HUES6 (cell line): Measurements from ENCODE around the gene TMLHE.
"Not testable (repeated sequence)": the region's sequence is repeated elsewhere in the genome, so short reads cannot be mapped to it uniquely, and the experiment has no call there.

Experiments
- H3K27ac ChIP-seq: 2 replicates; pipeline ENCODE4 v1.7.0; 2013; ENCODE audit warnings: low read depth, mild to moderate bottlenecking, low read length, inconsistent platforms
- H3K27me3 ChIP-seq: 2 replicates; pipeline ENCODE4 v1.6.1; 2013; ENCODE audit warnings: low read length; ENCODE audit not compliant: control insufficient read depth, insufficient read depth
- H3K36me3 ChIP-seq: 2 replicates; pipeline ENCODE4 v1.6.1; 2013; ENCODE audit warnings: low read length; ENCODE audit not compliant: control insufficient read depth, insufficient read depth
- H3K4me1 ChIP-seq: 2 replicates; pipeline ENCODE4 v1.6.1; 2013; ENCODE audit warnings: low read length; ENCODE audit not compliant: control insufficient read depth, insufficient read depth
- H3K4me3 ChIP-seq: 2 replicates; pipeline ENCODE4 v1.5.1; 2013; ENCODE audit warnings: low read depth, low read length
- H3K9ac ChIP-seq: one replicate; pipeline ENCODE4 v1.6.1; 2013; ENCODE audit warnings: mild to moderate bottlenecking, low read length
- H3K9me3 ChIP-seq: 2 replicates; pipeline ENCODE4 v1.6.1; 2013; ENCODE audit warnings: low read depth, low read length; ENCODE audit not compliant: control insufficient read depth, insufficient read depth

Gene TMLHE

DNA sequence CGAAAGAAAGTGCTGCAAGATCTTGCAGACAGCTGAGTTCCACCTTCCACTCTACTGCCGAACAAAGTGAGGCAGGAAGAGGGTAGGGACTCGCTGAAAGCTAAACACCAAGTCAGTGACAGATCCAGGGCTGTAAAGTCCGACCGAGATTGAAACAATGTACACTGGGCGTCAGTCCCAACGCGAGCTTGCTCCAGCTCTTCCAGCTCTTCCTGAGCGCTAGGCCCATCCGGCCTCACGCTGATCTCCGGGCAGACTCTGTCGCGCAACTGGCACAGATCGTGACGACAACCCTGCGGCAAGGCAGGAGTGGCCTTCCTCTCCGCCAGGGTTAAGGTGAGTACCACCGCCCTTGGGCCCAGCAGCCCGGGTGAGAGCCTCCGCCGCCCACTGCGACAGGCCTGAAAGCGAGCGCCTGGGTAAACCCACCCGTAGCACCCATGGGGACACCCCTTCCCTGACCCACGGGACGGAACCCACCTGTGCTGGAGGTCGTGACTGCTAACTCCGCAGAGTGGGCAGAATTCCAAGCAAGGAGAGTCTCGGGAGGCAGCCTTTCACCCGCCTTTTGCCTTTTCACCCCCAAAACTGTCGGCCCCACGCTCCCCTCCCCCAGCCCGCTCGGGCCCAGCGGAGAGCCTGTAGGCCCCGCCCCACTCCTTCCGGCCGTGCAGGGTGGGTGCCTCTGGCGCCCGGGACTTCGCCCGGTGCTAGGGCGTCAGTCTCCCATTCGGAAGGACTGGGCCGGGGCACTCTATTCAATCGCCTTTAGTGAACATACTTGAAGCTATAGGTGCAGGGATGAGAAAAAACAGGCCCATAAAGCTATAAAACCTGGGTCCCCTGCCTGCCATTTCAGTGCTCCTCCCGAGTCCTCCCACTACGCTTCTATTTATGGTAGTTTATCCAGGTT, at the start of gene TMLHE, which contains the start of gene SPRY3:
Gene TMLHE (minus strand): TSS at position 641 of the 913 bp plus-strand sequence. CDS start 67,676 bp downstream, outside the sequence.
Gene SPRY3 (plus strand): TSS at position 275 of the 913 bp plus-strand sequence.
- Histone ChIP-seq H3K4me3 (peak within 1 kb of the TSS; percentile 74), H3K9me3 (peaks cover 10% of the 10 kb centered on the region; the same call in 1 of the 2 replicates), H3K27ac (peak within 1 kb of the TSS; percentile 23; the same call in 1 of the 2 replicates), H3K27me3 (no peaks in the 10 kb centered on the region), H3K9ac (peak within 1 kb of the TSS; percentile 85), H3K36me3 (no peaks in the 10 kb centered on the region), H3K4me1 (peaks cover 3% of the 10 kb centered on the region; the same call in 1 of the 2 replicates)

DNA sequence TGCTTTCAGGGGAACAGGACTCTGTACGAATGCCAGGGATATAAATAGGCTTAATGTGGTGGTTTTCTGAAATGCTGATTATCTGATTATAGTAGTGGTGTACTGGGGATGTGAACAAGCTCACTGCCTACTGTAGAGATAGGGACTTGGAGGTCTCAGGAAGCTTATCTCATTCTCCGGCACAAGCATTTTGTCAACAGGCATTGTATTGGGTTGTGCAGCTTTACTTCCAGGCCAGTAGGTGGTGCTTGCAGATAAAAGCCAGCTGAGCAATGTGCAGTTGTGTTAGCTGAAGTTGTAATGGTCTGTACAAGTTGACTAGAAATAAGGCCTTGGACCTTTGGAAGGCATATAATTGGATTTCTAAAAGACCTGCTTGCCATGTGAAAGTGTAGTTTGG, 49.5 kb upstream of the TMLHE start:
- Histone ChIP-seq H3K27ac (no peak overlapping the region), H3K9ac (no peak overlapping the region)

DNA sequence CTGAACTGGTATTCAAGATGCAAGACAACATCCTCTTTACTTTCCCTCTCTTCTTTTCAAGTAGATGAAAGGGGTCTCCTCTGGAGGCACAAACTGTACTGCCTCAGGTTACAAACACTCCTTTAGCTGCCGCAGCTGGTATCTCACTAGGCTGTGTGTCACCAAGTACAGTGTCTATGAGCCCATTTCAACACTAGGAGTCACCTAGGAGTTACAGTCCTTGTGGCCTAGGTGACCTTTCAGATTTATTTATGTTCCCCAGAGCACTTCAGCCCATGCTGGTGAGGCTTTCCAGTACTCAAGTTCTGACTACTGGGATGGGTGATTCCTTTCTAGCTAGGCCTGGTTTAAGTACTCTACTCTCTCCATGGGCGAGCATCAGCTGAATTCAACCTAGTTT, 32.4 kb upstream of the TMLHE start:
- peaks cover 13% of the 10 kb centered on the region; the same call in 1 of the 2 replicates for H3K9me3 ChIP-seq
- no peak overlapping the region for H3K27ac ChIP-seq
- peaks cover 10% of the 10 kb centered on the region; the same call in 1 of the 2 replicates for H3K4me1 ChIP-seq
- no peak overlapping the region for H3K9ac ChIP-seq
- H3K27me3 ChIP-seq: no peaks in the 10 kb centered on the region; the same call in 1 of the 2 replicates
- no peak overlapping the region for H3K4me3 ChIP-seq
- no peaks in the 10 kb centered on the region for H3K36me3 ChIP-seq

More for the DNA sequence above, 49.5 kb upstream of the TMLHE start:
- Histone ChIP-seq H3K36me3 (no peaks in the 10 kb centered on the region), H3K27me3 (no peaks in the 10 kb centered on the region), H3K4me3 (no peak overlapping the region), H3K9me3 (peaks cover 15% of the 10 kb centered on the region), H3K4me1 (no peaks in the 10 kb centered on the region)

- H3K36me3 ChIP-seq: no peaks in the 10 kb centered on the region
- no peak overlapping the region for H3K27ac ChIP-seq
- peaks cover 10% of the 10 kb centered on the region; the same call in 1 of the 2 replicates for H3K4me1 ChIP-seq
- no peak overlapping the region for H3K9ac ChIP-seq
- H3K4me3 ChIP-seq: no peak overlapping the region
- peaks cover 13% of the 10 kb centered on the region; the same call in 1 of the 2 replicates for H3K9me3 ChIP-seq
- no peaks in the 10 kb centered on the region; the same call in 1 of the 2 replicates for H3K27me3 ChIP-seq
These were observed 30.5 kb upstream of the TMLHE start for GRCh38 chrX:155643240-155643639.

- peak overlapping the region; percentile 80; the same call in 1 of the 2 replicates for H3K27ac ChIP-seq
- not testable (repeated sequence) for H3K36me3 ChIP-seq, H3K27me3 ChIP-seq, H3K9me3 ChIP-seq
- peaks cover 15% of the 10 kb centered on the region; the same call in 1 of the 2 replicates for H3K4me1 ChIP-seq
- peak overlapping the region; percentile 75 for H3K9ac ChIP-seq
- H3K4me3 ChIP-seq: peak overlapping the region; percentile 62
These were observed 28.6 kb upstream of the TMLHE start for GRCh38 chrX:155641371-155641770.

- H3K27ac ChIP-seq: no peak overlapping the region
- no peaks in the 10 kb centered on the region for H3K36me3 ChIP-seq
- peaks cover 15% of the 10 kb centered on the region; the same call in 1 of the 2 replicates for H3K4me1 ChIP-seq
- H3K9me3 ChIP-seq: peaks cover 4% of the 10 kb centered on the region; the same call in 1 of the 2 replicates
- H3K9ac ChIP-seq: no peak overlapping the region
- no peak overlapping the region for H3K4me3 ChIP-seq
- H3K27me3 ChIP-seq: no peaks in the 10 kb centered on the region; the same call in 1 of the 2 replicates
These were observed 25.0 kb upstream of the TMLHE start for GRCh38 chrX:155637714-155638113.

DNA sequence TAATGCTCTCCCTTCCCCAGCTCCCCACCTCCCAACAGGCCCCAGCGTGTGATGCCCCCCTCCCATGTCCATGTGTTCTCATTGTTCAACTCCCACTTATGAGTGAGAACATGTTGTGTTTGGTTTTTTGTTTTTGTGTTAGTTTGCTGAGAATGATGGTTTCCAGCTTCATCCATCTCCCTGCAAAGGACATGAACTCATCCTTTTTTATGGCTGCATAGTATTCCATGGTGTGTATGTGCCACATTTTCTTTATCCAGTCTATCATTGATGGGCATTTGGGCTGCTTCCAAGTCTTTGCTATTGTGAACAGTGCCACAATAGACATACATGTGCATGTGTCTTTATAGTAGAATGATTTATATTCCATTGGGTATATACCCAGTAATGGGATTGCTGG, 22.3 kb upstream of the TMLHE start:
- H3K4me3 ChIP-seq, H3K4me1 ChIP-seq, H3K27me3 ChIP-seq, H3K9ac ChIP-seq, H3K27ac ChIP-seq, H3K36me3 ChIP-seq: not testable (repeated sequence)
- H3K9me3 ChIP-seq: peaks cover 15% of the 10 kb centered on the region

DNA sequence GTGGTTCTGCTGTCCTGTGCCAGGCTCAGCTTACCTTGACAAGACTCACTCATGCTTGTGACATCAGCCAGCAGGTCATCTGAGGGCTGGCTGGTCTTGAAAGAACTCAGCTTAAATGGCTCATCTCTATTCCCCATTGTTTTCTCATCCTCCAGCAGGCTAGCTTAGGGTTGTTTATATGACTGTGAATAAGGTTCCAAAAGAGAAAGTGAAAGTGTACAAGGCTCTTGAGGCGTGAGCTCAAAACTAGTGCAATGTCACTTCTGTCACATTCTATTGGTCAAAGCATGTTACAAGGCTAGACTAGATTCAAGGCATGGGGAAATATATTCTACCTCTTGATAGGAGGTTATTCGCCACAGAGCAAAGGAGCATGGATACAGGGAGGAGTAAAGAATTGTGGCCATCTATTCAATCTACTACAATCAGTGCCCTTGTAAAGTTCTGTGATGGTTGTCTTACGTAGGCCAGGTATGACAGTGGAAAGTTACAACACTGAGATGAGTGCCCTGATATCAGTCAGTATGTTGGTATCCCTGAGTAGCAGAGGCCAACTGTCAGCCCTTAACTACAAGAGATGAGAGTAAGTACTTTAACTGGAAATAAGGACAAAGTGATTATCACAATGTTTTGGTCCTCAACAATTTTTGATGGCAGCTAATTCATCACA, 19.8 kb upstream of the TMLHE start:
- H3K9ac ChIP-seq: no peak overlapping the region
- no peaks in the 10 kb centered on the region for H3K36me3 ChIP-seq
- peaks cover 4% of the 10 kb centered on the region; the same call in 1 of the 2 replicates for H3K4me1 ChIP-seq
- no peak overlapping the region for H3K27ac ChIP-seq
- H3K27me3 ChIP-seq: no peaks in the 10 kb centered on the region
- H3K9me3 ChIP-seq: peaks cover 19% of the 10 kb centered on the region
- H3K4me3 ChIP-seq: no peak overlapping the region

GRCh38 chrX:155620110-155620509, 7.4 kb upstream of the TMLHE start:
- peaks cover 11% of the 10 kb centered on the region; the same call in 1 of the 2 replicates for H3K9me3 ChIP-seq
- not testable (repeated sequence) for H3K9ac ChIP-seq, H3K4me1 ChIP-seq, H3K27ac ChIP-seq, H3K4me3 ChIP-seq, H3K36me3 ChIP-seq, H3K27me3 ChIP-seq

- Histone ChIP-seq H3K27ac (no peak overlapping the region), H3K9me3 (peaks cover 11% of the 10 kb centered on the region; the same call in 1 of the 2 replicates)
These were observed 3.2 kb upstream of the TMLHE start for GRCh38 chrX:155615938-155616337.

More at GRCh38 chrX:155615938-155616337, 3.2 kb upstream of the TMLHE start:
- Histone ChIP-seq H3K36me3 (no peaks in the 10 kb centered on the region), H3K27me3 (no peaks in the 10 kb centered on the region), H3K4me3 (no peak overlapping the region), H3K9ac (no peak overlapping the region), H3K4me1 (peaks cover 3% of the 10 kb centered on the region; the same call in 1 of the 2 replicates)
